ENCODE data around the gene KRT86. TPM values are rescaled to one million over a fixed set of nuclear protein-coding genes. Genes with fewer than 3 reads are reported as not detected.

The KRT86 gene
- total RNA-seq, 4 donors from 2014 or later = 3.6 TPM; not detected in 3

GRCh38 chr12:52346593-52346992 is 72.1 kb downstream of the KRT86 start:
- no peak for DNase-seq
- WGBS, 2 donors (ENCODE audit: low coverage in 1 of 2) = 53% methylated on average over 4 of the region's 4 CpGs; no CpG with 5 or more reads in 1 of the 2 donors
- Histone ChIP-seq H3K36me3 (no peaks in the 10 kb centered on the region), H3K9me3 (no peaks in the 10 kb centered on the region), H3K27ac (no peak overlapping the region), H3K4me1 (no peaks in the 10 kb centered on the region), H3K27me3 (no peaks in the 10 kb centered on the region), H3K4me3 (no peak overlapping the region)
- in situ Hi-C loops (cut with MboI; ENCODE audit: low pct_ligation_motif_present in 1 of 4, low pct_unique_long_range_greater_than_20kb in 1 of 4, low sequenced_read_pairs in 3 of 4) (no loop called here), intact Hi-C loops (cut with DNase I; ENCODE audit: low total_unique reads) (no loop called here)
- TF ChIP-seq EP300 (IDR thresholded peaks at IDR 0.05; ENCODE audit: low read depth) = no peak
- TF ChIP-seq POLR2A (IDR thresholded peaks at IDR 0.05) = no peak

GRCh38 chr12:52347016-52347415 is 72.6 kb downstream of the KRT86 start:
- H3K27me3 ChIP-seq = no peaks in the 10 kb centered on the region
- 70% methylated on average over 9 of the region's 9 CpGs; no CpG with 5 or more reads in 1 of the 2 donors for WGBS, 2 donors (ENCODE audit: low coverage in 1 of 2)
- no peaks in the 10 kb centered on the region for H3K36me3 ChIP-seq
- in situ Hi-C loops (cut with MboI; ENCODE audit: low pct_ligation_motif_present in 1 of 4, low pct_unique_long_range_greater_than_20kb in 1 of 4, low sequenced_read_pairs in 3 of 4) = no loop called here
- H3K4me3 ChIP-seq = no peak overlapping the region
- TF ChIP-seq POLR2AphosphoS5 (IDR thresholded peaks at IDR 0.05) (no peak), CTCF (IDR thresholded peaks at IDR 0.05) (no peak), EP300 (IDR thresholded peaks at IDR 0.05; ENCODE audit: low read depth) (no peak), POLR2A (IDR thresholded peaks at IDR 0.05) (no peak)
- H3K27ac ChIP-seq = no peak overlapping the region
- H3K9me3 ChIP-seq = no peaks in the 10 kb centered on the region
- DNase-seq = no peak
- intact Hi-C loops (cut with DNase I; ENCODE audit: low total_unique reads) = no loop called here
- no peaks in the 10 kb centered on the region for H3K4me1 ChIP-seq

- 69 to 88% methylated on average over 1 to 16 of the region's 16 CpGs for WGBS, 2 donors (ENCODE audit: low coverage in 1 of 2)
- in situ Hi-C loops (cut with MboI; ENCODE audit: low pct_ligation_motif_present in 1 of 4, low pct_unique_long_range_greater_than_20kb in 1 of 4, low sequenced_read_pairs in 3 of 4) (no loop called here), intact Hi-C loops (cut with DNase I; ENCODE audit: low total_unique reads) (no loop called here)
- Histone ChIP-seq H3K4me1 (no peaks in the 10 kb centered on the region), H3K27ac (no peak overlapping the region), H3K4me3 (no peak overlapping the region), H3K9me3 (no peaks in the 10 kb centered on the region), H3K27me3 (no peaks in the 10 kb centered on the region), H3K36me3 (no peaks in the 10 kb centered on the region)
- DNase-seq = no peak
- no peak for TF ChIP-seq CTCF (IDR thresholded peaks at IDR 0.05)
- no peak for TF ChIP-seq POLR2AphosphoS5 (IDR thresholded peaks at IDR 0.05)
- no peak for TF ChIP-seq EP300 (IDR thresholded peaks at IDR 0.05; ENCODE audit: low read depth)
- TF ChIP-seq POLR2A (IDR thresholded peaks at IDR 0.05) = no peak
Observed at GRCh38 chr12:52347551-52348510, 73.4 kb downstream of the KRT86 start.

- H3K27me3 ChIP-seq = no peaks in the 10 kb centered on the region
- no peaks in the 10 kb centered on the region for H3K9me3 ChIP-seq
- 65 to 74% methylated on average over 5 to 6 of the region's 6 CpGs for WGBS, 2 donors (ENCODE audit: low coverage in 1 of 2)
- no peak for DNase-seq
- H3K27ac ChIP-seq = no peak overlapping the region
- intact Hi-C loops (cut with DNase I; ENCODE audit: low total_unique reads) (no loop called here), in situ Hi-C loops (cut with MboI; ENCODE audit: low pct_ligation_motif_present in 1 of 4, low pct_unique_long_range_greater_than_20kb in 1 of 4, low sequenced_read_pairs in 3 of 4) (no loop called here)
- no peaks in the 10 kb centered on the region for H3K36me3 ChIP-seq
- TF ChIP-seq CTCF (IDR thresholded peaks at IDR 0.05) (no peak), POLR2A (IDR thresholded peaks at IDR 0.05) (no peak), EP300 (IDR thresholded peaks at IDR 0.05; ENCODE audit: low read depth) (no peak), POLR2AphosphoS5 (IDR thresholded peaks at IDR 0.05) (no peak)
- no peak overlapping the region for H3K4me3 ChIP-seq
- H3K4me1 ChIP-seq = no peaks in the 10 kb centered on the region
Observed at GRCh38 chr12:52349196-52349595, 74.8 kb downstream of the KRT86 start.

Measured in transverse colon (tissue), 4 donors.